ENCODE data around the gene OR7A10.
"Not testable (repeated sequence)": the region's sequence is repeated elsewhere in the genome, so short reads cannot be mapped to it uniquely, and the experiment has no call there.

Gene OR7A10

GRCh38 chr19:14792250-14792649 lies 56.5 kb downstream of the OR7A10 start:
- not testable (repeated sequence) for H3K36me3 ChIP-seq (ENCODE audit: control insufficient read depth, low read depth, low read length); H3K4me1 ChIP-seq (ENCODE audit: control insufficient read depth, low read depth, low read length); H3K27me3 ChIP-seq (ENCODE audit: control insufficient read depth, insufficient read depth, low read length); H3K4me3 ChIP-seq (ENCODE audit: low read length); H3K9me3 ChIP-seq (ENCODE audit: control insufficient read depth, low read depth, low read length); H3K27ac ChIP-seq (ENCODE audit: low read length); H3K9ac ChIP-seq (ENCODE audit: low read length)
